Hindlimb muscle (tissue), 1 donor: ENCODE measurements around the gene TSPEAR. TPM values are rescaled to one million over a fixed set of nuclear protein-coding genes. Genes with fewer than 3 reads are reported as not detected.

Experiments
- DNase-seq: peaks from one replicate; pipeline ENCODE4 v3.0.0-alpha.2; 2013
- polyA plus RNA-seq: library from polyadenylated mRNA; unstranded; fragments of 120-200 nt; gene quantifications from one replicate; pipeline ENCODE4 v1.2.1, GENCODE V29; 2013; ENCODE audit not compliant: insufficient read length

The TSPEAR gene
- polyA plus RNA-seq, 1 donor = 0.14 TPM

GRCh38 chr21:44498280-44499210 is 212.8 kb downstream of the TSPEAR start:
- DNase-seq = no peak

- DNase-seq = no peak
These were observed 213.7 kb downstream of the TSPEAR start for GRCh38 chr21:44497703-44498126.

GRCh38 chr21:44496564-44497550 is 214.5 kb downstream of the TSPEAR start:
- DNase-seq = no peak

- no peak for DNase-seq
These were observed 215.5 kb downstream of the TSPEAR start for GRCh38 chr21:44495611-44496563.

GRCh38 chr21:44494956-44495355 is 216.4 kb downstream of the TSPEAR start:
- no peak for DNase-seq

GRCh38 chr21:44494418-44494817 is 217.0 kb downstream of the TSPEAR start:
- no peak for DNase-seq

GRCh38 chr21:44492567-44493385 is 218.6 kb downstream of the TSPEAR start:
- DNase-seq = no peak

- DNase-seq = no peak
These were observed 220.6 kb downstream of the TSPEAR start for GRCh38 chr21:44490816-44491215.

GRCh38 chr21:44490405-44490804 is 221.0 kb downstream of the TSPEAR start:
- DNase-seq = no peak

GRCh38 chr21:44489962-44490361 is 221.4 kb downstream of the TSPEAR start:
- DNase-seq = no peak

GRCh38 chr21:44487831-44488230 is 223.5 kb downstream of the TSPEAR start:
- no peak for DNase-seq

- no peak for DNase-seq
These were observed 225.1 kb downstream of the TSPEAR start for GRCh38 chr21:44486302-44486701.

GRCh38 chr21:44485796-44486195 is 225.6 kb downstream of the TSPEAR start:
- DNase-seq = no peak

- DNase-seq = no peak
These were observed 226.0 kb downstream of the TSPEAR start for GRCh38 chr21:44485254-44485793.

- no peak for DNase-seq
These were observed 226.7 kb downstream of the TSPEAR start for GRCh38 chr21:44484498-44485253.

- DNase-seq = no peak
These were observed 227.8 kb downstream of the TSPEAR start for GRCh38 chr21:44483288-44484237.

- DNase-seq = no peak
These were observed 228.6 kb downstream of the TSPEAR start for GRCh38 chr21:44482581-44483287.
